Keratinocyte (primary cell): ENCODE results near the gene HECTD1.

Source experiments
- CTCF ChIP-seq, 3 experiments: IDR thresholded peaks in 1 of 3; conservative IDR thresholded peaks in 1 of 3; optimal IDR thresholded peaks in 1 of 3; 2 replicates in 2 of 3; 3 replicates in 1 of 3; pipeline versions ENCODE3 to v1.5.1; 2011; ENCODE audit warnings: low read length in 3 of 3, mild to moderate bottlenecking in 3 of 3, moderate library complexity in 2 of 3, control low read depth in 1 of 3, inconsistent platforms in 1 of 3; ENCODE audit not compliant: insufficient read depth in 2 of 3; ENCODE audit errors: extremely low read depth in 1 of 3
- EZH2 ChIP-seq: IDR thresholded peaks from one replicate; pipeline ENCODE4 v1.6.1; 2012; ENCODE audit warnings: inconsistent platforms, mild to moderate bottlenecking, low read length, moderate library complexity

- TF ChIP-seq CTCF (optimal IDR thresholded peaks at IDR 0.05 in 1 of 3, IDR thresholded peaks at IDR 0.05 in 1 of 3, conservative IDR thresholded peaks at IDR 0.05 in 1 of 3; ENCODE audit: extremely low read depth in 1 of 3, insufficient read depth in 2 of 3, low read length in 3 of 3) (no peak), EZH2 (no peak)
Measured at GRCh38 chr14:31142455-31143087, 65.0 kb downstream of the HECTD1 start.
